Measurements from ENCODE around the gene HADHB.
"Not testable (repeated sequence)": the region's sequence is repeated elsewhere in the genome, so short reads cannot be mapped to it uniquely, and the experiment has no call there.

HADHB gene

GRCh38 chr2:26297061-26297460 is 52.3 kb downstream of the HADHB start:
- DNase-seq (ENCODE audit: low read depth in 2 of 2), result no peak

- no peak for DNase-seq (ENCODE audit: low read depth in 2 of 2)
Observed at GRCh38 chr2:26298286-26298637, 53.5 kb downstream of the HADHB start.

GRCh38 chr2:26298638-26299393 is 54.1 kb downstream of the HADHB start:
- DNase-seq (ENCODE audit: low read depth in 2 of 2), result peak; percentile 4 to 5

GRCh38 chr2:26299471-26300101 is 54.8 kb downstream of the HADHB start:
- DNase-seq (ENCODE audit: low read depth in 2 of 2), result peak in 1 of 2 donors; percentile 5

GRCh38 chr2:26300234-26300925 is 55.6 kb downstream of the HADHB start:
- DNase-seq (ENCODE audit: low read depth in 2 of 2), result no peak

GRCh38 chr2:26302846-26303245 is 58.1 kb downstream of the HADHB start:
- DNase-seq (ENCODE audit: low read depth in 2 of 2), result no peak

- not testable (repeated sequence) for DNase-seq (ENCODE audit: low read depth in 2 of 2)
Observed at GRCh38 chr2:26305094-26305493, 60.4 kb downstream of the HADHB start.

- DNase-seq (ENCODE audit: low read depth in 2 of 2), result no peak
Observed at GRCh38 chr2:26305540-26305939, 60.8 kb downstream of the HADHB start.

GRCh38 chr2:26309921-26310320 is 65.2 kb downstream of the HADHB start:
- no peak for DNase-seq (ENCODE audit: low read depth in 2 of 2)

- DNase-seq (ENCODE audit: low read depth in 2 of 2), result no peak
Observed at GRCh38 chr2:26312471-26312870, 67.7 kb downstream of the HADHB start.

GRCh38 chr2:26313446-26313845 is 68.7 kb downstream of the HADHB start:
- DNase-seq (ENCODE audit: low read depth in 2 of 2), result no peak

- no peak for DNase-seq (ENCODE audit: low read depth in 2 of 2)
Observed at GRCh38 chr2:26314243-26314642, 69.5 kb downstream of the HADHB start.

- DNase-seq (ENCODE audit: low read depth in 2 of 2), result no peak
Observed at GRCh38 chr2:26316041-26316440, 71.3 kb downstream of the HADHB start.

- no peak for DNase-seq (ENCODE audit: low read depth in 2 of 2)
Observed at GRCh38 chr2:26316845-26317244, 72.1 kb downstream of the HADHB start.

- no peak for DNase-seq (ENCODE audit: low read depth in 2 of 2)
Observed at GRCh38 chr2:26317377-26318105, 72.8 kb downstream of the HADHB start.

- no peak for DNase-seq (ENCODE audit: low read depth in 2 of 2)
Observed at GRCh38 chr2:26318950-26319349, 74.2 kb downstream of the HADHB start.

- not testable (repeated sequence) for DNase-seq (ENCODE audit: low read depth in 2 of 2)
Observed at GRCh38 chr2:26324479-26324878, 79.7 kb downstream of the HADHB start.

- DNase-seq (ENCODE audit: low read depth in 2 of 2), result no peak
Observed at GRCh38 chr2:26324903-26325302, 80.2 kb downstream of the HADHB start.

- no peak for DNase-seq (ENCODE audit: low read depth in 2 of 2)
Observed at GRCh38 chr2:26325851-26326250, 81.1 kb downstream of the HADHB start.

- DNase-seq (ENCODE audit: low read depth in 2 of 2), result no peak
Observed at GRCh38 chr2:26326514-26326913, 81.8 kb downstream of the HADHB start.

- no peak for DNase-seq (ENCODE audit: low read depth in 2 of 2)
Observed at GRCh38 chr2:26327291-26328272, 82.8 kb downstream of the HADHB start.

Measured in stimulated activated CD8-positive, alpha-beta memory T cell treated with anti-CD3 and anti-CD28 coated beads, Interleukin-7, amount 100 ng/mL, for 1 hour (primary cell).